NCI-H748 (cell line): ENCODE data around the gene KCNA2.

ENCODE experiments used
- DNase-seq: peaks from one replicate; lab custom pipeline; 2025; ENCODE audit not compliant: unreplicated experiment; lab: John Stamatoyannopoulos, UW

KCNA2 gene

DNA sequence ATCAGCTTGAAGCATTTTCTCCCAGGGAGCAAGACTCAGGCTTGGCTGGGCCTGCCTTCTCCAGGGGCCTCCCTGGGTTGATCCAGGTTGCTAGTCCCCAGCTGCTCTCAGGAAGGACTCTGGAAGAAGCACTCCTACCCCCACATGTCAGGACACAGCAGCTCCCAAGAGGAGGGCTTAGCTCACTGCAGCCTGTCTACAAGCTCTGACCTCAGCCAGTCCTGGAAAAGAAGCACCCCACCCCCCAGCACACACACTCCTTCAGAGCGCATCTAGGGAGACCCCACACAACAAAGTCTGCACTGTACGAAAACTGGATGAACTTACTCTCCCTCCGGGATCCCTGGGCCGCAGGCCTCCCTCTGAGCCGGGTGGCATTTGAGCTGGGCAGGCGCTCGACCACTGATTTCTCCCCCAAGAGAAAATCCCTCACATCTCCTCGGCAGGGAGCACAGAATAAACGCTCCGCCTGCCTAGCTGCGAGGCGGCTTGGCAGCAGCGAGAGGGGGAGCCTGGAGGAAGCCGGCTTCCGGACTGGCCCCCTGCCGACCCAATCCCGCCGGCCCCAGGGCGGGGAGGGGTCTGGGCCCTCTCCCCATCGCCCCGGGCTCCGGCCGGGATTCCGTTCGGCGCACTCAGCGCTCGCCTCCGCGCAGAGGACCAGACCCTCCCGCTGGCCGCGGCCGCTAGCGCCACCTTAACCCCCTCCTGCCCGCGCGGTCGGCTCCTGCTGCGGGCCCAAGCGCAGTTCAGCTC lies at the start of gene KCNA2:
KCNA2 (minus strand) TSS at position 458 of the 756 bp plus-strand sequence. CDS start 1,576 bp downstream, outside the sequence.
- DNase-seq, result peak; percentile 57

DNA sequence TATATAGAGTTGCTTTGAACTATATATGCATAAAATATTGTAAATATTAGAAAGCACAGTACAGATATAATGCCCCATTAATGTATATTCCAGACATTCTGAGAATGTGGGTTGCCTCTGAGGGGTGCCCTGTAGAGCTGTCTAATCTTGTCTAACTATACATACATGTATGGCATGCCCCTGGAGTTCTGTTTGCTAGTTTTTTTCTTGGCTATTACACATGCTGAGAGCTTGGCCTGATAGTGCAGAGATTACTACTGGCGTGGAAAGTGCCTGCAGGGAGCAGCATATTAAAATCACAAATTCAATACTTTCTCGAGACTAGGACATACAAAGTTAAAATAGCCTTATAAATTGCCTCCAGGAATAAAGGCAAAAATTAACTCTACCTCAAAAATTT lies 44.5 kb upstream of the KCNA2 start:
- DNase-seq, result no peak

DNA sequence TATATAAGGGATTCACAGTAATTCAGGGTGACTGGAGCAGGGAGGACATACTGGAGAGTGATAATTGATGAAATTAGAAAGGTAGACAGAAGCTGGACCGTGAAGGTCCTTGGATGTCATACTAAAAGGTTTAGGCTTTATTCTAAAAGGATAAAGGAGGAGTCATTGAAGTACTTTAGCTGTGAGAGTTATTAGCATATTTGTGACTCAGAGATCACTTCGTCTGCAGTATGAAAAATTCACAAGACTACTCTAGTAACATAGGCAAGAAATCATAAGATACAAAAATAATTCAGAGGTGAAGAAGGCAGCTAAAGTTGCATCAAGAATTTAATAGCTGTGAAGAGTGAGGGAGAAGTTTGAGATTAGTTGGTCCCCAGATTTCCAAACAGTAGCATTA lies 42.3 kb upstream of the KCNA2 start:
- no peak for DNase-seq

DNA sequence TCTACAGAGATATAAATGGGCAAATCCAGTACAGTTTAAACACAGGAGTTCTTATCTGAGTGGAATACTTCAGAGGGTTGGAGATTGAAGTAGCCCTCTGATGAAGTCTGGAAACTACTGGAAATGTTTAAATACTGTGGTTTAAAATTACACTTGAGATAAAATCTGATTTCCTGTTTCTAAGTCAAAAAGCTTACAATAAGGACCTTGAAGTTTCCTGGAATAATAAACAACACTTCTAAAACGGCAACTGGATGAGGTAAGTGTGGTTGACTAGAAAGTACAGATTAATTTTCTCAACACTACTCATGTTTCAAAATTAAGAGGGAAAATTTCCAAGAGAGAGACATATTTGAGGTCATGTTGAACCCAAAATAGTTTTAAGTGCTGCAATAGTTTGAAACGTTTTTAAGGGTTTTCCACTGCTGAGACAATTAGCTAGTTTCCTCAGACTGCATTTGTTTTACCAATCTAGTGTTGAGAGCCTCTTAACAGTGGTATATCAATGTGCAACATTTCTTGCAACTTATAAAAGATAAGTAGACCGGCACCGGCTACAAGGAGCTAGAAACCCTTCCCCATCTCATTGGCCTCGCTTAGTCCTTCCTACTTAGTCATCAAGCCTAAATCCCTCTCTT lies 41.2 kb upstream of the KCNA2 start:
- no peak for DNase-seq

DNA sequence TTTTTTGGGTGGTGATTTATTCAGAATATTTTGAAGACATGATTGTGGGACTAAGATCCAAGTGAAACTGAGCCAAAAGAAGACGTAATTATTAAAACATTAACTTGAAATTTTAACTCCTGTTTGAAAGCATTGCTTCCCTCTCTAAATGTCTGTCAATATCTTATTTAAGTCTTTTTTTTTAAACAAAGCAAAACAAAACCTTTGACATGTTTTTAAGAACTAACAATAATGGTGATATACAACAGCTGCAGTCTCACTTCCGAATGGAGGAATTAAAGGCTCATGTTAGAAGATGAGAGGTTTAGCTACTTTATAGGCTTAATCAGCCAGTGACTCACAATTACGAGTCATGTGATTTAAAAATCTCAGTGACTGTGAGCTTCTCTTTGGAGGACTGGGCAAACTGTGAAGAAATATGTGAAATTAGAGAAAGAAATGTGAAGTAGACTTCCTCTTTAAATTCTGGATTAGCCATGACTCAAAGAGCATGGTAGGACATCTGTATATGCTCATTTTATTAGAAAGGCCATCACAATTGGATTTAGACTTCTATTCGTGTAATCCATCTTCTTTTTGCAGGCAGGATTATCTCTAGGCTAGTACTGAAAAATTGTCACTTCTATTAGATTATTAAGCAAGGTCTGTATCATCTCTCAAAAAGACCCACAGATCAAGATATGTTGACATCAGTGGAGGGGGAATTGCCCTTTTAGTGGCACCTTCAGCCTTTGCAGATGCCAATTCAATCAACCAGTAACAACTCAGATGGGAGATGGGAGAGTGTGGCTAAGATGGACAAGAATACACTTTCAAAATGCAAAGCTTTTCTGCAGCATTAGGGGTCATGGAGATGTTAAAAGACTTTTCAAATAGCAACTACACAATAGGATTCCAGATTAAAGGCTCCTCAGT lies 39.9 kb upstream of the KCNA2 start:
- no peak for DNase-seq

DNA sequence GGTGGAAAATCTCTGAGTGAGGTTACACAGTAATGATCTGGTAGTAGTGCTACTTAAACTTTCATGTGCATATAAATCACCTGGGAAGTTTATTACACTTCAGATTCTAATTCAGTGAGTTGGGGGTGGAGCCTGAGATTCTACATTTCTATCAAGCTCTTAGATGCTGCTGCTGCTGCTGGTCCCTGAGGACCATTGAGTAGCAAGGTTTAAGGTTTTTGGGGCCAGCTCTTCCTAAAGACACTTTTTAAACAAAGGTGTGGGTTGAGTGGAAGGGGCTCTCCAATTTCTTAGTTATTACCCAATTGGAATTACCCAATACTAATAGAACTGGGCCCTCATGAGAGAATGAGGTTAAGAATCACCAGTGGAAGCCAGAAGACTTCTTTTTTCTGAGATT lies 39.1 kb upstream of the KCNA2 start:
- no peak for DNase-seq

DNA sequence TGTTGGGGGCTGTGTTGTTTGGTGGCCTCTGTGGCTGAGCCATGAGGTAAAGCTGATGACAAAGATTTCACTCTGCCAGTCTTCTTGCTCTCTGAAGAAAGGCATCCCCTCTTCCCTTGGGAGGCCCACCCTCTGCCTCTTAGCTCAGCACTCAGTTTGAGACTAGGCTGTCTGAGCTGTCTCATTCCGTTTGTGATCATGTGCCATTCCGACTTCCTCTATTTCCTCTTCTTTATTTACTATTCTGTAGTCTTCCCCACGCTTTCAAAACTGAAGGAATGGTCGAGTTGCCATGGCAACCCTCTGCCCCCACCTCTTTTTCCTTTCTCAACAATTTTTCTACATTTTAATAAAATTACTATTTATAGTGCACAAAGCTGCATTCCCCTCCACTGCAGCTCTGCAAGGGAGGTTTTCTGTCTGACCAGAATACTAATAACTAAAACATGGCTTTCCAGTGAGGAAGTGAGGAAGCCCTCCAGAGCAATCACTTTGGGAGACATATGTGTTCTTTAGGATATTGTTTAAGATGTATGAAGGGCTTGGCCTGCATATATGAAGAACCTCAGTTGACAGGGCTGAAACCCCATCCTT lies 37.8 kb upstream of the KCNA2 start:
- no peak for DNase-seq

DNA sequence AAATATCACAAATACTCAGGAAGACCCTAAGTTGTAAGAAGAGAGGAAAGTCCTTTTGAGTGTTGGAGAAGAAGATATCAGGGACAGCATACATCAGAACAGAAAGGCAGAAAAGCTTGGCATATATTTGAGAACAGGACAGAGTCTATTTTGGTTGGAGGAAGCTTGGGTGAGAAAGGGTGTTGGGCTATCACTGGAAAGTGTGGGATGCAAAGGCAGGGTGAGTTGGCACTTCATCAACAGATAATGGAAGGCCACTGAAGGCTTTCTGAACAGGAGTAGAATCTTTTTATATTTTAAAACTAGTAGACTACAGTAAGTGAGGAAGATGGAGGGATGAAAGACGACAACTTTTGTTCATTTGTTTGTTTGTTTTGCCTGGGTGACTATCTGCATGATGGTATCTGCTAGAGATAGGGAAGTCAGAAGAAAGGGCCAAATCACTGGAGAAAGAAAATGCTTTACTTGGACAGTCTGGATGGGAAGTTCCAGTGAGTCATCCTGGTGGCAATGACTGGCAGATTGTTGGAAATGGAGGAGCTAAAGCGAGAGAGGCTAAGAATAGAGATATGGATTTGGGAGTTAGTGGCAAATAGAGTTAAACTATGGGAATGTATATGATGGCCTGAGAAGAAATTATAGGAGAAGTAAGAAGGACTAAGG lies 33.7 kb upstream of the KCNA2 start:
- DNase-seq, result no peak

DNA sequence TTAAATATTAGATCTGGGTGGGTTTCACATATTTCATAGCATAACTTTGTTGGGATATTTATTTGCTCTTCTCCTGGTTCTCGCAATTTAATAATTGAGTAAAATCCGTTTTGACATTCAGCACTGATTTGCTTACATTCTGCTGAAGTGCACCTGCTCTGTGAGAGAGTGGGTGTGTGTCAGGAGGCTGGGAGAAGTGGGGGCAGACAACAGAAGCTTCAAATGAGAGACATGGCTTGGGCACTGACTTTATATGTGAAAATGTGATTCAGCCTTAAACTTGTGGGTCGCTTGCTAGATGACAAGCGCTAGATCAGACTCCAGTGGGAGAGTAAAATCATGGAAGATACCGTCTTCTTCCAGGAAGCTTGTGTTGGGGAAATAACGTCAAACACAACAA lies 32.4 kb upstream of the KCNA2 start:
- DNase-seq, result no peak

DNA sequence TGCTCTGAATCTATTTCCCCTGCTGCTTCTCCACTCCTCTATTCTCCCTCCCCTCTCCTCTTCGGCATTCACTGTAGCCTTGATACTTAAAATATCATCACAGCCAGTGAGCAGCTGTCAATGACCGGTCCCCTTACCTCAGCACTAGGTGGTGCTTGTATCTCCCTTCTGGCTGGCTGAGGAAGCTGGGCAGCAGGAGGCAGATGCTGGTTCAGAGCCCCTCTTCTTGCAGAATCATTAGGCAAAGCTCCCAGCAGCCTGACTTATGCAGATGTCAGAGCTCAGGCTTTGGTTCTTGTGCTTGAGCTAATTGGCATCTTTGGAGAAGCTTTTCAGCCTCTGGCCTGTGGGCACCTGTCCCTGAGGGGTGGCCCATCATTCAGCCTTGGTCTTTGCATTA lies 31.9 kb upstream of the KCNA2 start:
- no peak for DNase-seq

DNA sequence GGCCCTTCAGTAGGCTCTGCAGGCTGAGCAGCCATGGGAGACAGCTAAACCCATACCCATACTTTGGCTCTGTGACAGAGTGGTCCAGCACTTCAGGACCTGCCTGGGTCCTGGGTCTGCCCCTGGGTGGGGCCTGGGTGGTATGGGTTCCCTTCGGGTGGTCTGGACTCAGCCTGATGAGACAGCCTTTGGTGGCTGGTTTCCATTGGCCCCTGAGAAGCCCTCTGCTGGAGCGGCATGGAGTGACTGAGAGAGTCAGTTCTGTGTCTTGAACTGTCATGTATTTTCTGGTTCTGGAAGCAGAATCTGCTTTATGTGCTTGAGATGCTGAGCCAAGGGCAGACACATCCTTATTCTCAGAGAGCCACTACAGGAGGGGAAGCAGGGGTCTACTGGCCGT lies 31.3 kb upstream of the KCNA2 start:
- DNase-seq, result no peak

DNA sequence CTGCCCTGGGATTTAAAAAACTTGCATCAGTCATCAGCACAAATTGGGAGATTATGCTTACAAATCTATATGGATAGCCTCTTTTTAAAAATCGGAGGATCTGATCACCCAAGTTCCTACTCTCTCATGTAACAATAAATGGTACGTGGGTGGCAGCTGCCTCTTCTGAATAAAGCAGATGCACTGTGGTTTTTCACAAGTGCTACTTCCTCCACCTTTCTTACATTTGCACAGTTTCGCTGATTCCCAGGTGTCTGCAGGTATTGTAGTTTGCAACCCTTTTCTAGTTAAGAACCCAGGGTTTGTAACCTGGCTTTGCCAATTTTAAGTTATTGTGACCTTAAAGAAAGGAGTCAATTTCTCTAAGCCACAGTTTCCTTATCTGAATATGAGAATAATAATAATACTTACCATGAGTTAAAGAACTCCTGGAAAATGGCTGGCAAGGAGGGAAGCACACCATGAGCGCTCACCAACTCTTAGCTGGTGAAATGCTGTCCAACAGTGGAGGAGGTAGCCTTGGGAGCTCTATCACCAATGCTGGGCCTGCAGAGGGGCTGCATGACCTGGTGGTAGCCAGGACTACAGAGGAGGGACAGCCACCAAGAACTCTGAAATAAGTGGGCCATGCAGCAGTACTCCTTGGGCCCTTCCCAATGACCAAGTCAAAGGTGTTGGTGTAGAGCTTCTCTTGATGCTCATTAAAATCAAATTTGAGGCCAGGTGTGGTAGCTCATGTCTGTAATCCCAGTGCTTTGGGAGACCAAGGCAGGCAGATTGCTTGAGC lies 30.2 kb upstream of the KCNA2 start:
- no peak for DNase-seq

DNA sequence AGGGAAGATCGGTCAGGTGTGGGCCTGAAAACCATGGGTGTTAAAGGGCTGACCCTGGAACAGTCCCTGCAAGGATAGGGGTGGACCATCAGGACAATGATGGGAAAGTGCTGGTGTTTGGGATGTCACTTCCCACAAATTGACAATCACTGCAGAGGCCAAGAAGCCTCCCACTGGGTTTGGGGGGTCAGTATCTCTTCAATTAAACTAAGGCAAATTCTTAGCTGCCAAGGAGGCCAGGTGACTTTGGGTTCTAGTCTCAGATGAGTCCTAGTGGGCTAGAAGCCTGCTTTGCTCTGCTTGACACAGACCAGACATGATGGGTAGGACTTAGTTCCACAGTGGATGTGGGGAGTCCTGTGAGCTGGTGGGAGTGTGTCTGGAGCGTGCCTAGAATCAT lies 29.3 kb upstream of the KCNA2 start:
- no peak for DNase-seq

DNA sequence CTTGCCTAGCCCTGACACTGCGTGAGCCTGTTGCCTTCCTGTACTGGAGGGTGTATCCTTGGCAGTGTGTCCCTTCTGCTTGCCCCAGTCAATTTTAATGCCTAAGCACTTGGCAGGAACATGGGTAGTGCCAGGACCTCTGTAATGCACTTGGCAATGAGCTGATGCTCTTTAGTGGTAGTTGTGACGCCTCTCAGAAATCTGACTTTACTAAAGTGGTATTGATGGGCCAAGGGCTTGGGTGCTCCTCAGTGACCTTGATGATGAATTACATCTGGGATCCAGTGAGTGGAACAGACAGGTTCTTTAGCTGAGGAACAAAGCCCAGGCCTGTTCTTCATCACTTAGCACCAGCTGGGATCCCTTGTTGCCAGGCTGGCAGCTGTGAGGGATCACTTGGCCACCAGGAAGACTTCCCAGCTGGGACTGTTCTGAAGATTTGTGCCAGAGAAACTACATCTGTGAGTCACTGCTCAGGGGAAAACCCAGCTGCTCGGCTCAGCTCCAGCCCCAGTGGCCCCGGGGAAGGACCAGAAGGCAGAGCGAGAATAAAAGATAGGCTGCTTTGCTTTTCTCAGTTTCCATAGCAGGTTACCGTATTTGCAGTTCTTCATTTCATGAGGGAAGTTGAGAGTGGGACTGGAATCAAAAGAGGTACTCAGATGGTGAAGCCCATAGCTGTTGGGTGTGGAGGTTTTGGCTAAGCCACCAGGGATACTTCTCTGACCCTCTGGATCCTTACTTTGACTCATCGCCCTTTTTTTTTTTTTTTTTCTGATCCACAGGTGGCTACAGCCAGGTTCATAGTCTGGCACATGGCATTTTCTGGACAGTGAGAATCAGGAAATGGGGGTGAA lies 28.5 kb upstream of the KCNA2 start:
- no peak for DNase-seq

DNA sequence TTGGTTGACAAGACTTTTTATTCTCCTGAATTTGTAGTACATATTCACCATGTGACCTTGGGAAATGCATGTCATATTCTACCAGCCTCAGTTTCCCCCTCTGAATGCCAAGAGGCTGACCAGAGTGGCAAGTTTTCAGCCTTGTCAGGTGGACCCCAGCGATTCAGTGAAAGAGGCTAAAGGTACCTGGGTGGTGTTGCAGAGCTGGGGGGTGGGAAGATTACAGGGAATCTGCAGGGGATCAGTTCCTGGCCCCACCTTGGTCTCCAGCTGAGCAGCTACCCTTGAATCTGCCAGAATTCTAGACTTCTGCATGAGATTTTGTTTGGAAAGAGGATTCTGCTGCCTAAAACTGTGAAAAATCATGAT lies 27.9 kb upstream of the KCNA2 start:
- DNase-seq, result no peak

DNA sequence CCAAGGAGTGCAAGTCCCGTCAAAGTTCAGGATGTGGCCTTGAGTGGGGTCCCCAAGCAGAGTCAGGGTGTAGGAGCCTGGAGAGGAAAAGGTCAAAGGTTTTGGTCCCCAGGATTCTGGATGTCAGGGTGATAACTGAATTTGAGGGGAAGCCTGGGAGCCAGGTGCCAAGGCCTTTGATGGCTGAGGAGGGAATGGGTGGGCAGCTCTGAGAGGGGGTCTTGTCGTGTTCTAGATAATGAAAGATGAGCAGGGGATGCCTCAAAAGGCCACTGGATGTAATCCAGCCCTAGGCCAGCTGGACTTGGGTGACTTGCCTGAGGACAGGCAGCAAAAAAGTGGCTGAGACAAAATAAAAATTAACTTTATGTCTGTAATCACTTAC lies 27.5 kb upstream of the KCNA2 start:
- no peak for DNase-seq

DNA sequence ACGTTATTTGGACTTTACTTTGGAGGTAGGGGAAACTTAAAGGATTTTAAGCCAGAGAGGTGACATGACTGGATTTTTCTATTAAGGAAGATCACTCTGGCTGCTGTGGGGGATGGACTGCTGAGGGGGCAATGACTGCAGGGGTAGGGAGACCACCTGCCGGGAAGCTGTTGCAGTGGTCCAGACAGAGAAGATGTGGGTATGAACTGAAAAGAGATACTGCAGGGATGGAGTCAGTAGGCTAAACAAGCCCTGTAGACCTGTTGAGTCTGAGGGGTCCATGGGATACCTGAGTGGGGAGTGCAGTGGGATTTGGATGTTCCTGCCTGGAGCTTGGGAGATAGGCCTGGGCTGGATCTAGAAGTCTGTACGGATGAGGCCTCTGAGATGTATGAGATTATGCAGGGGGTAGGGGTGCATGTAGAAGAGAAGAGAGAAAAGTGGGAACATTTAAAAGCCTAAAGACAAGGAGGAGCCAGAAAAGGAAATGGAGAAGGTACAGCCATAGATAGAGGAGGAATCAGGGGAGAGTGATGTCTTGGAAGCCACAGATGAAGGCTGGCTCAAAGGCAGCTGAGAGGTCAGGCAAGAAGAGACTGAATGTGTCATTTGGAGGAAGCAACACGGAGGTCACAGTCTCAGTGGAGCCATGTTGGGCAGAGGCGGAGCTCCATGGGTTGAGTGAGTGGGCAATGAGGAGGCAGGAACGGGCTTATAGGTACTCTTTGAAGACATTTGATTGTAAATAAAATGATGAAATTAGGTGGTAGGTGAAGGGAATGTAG lies 25.9 kb upstream of the KCNA2 start:
- no peak for DNase-seq

DNA sequence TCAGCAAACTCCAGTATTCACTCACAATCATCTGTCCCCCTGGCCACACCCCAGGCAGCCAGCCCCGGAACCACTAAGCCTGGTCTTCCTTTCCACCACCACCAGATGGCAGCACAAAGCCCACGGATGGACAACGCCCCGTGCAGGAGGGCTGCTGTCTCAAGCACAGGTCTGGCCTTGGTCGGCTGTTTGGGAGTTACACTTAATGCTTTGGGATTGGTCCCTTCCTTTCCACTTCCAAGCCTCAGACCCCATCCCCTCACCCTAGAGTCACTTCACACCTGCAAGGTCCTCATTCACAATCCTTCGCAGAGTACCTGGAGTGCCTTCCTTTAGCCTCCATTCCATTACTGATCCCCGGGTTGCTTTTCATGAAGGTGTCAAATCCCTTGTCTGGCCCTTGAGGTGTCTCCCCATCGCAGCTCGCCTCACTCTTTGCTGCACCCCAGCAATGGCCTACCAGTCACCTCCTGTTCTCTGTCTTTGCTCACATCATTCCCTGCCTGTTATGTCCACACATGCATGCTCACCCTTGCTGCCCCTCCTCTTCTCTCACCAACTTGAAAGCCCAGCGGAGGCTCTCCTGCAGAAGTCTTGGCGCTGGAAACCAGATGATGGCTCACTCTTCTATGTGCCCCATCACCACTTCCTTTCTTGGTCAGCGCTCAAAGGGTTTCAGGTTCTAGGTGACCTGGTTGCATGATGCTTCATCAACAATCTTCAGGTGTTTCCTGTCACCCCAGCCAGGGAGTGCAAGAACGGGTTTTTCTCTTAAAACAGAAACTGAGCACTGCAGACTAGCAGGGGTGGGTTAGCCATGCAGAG lies 24.9 kb upstream of the KCNA2 start:
- peak; percentile 75 for DNase-seq
